H1 (cell line): ENCODE measurements around the gene DGKD. TPM values are rescaled to one million over a fixed set of nuclear protein-coding genes. Genes with fewer than 3 reads are reported as not detected.

ENCODE experiments used
- CTCF ChIA-PET: fragments of 300-600 bp; sonication (Branson Sonifier 250); formaldehyde crosslinking; loops from one replicate; lab custom pipeline; 2021; ENCODE audit not compliant: partially characterized antibody; lab: Charles Lee
- POLR2A ChIA-PET: fragments of 300-600 bp; sonication (Branson Sonifier 250); formaldehyde crosslinking; loops from one replicate; lab custom pipeline; 2021; ENCODE audit warnings: inconsistent platforms; ENCODE audit not compliant: partially characterized antibody; lab: Charles Lee
- DNase-seq, 2 experiments: peaks; one replicate each; pipeline versions ENCODE4 v3.0.0 to v3.0.0-alpha.2; 2010 to 2022; ENCODE audit warnings: low spot score in 2 of 2, low read depth in 1 of 2, mixed read lengths in 1 of 2
- FAIRE-seq: peaks from 2 replicates; lab custom pipeline; 2011; peaks lifted over from hg19 to GRCh38; lab: Jason Lieb, UNC
- H2AFZ ChIP-seq: 2 replicates; pipeline ENCODE4 v1.8.1; 2012; ENCODE audit warnings: low read length, inconsistent platforms
- H2AK5ac ChIP-seq: 2 replicates; pipeline ENCODE4 v1.6.1; 2013; ENCODE audit warnings: low read depth, low read length
- H2BK120ac ChIP-seq: replicated peaks from 2 replicates; pipeline ENCODE3; 2013; ENCODE audit warnings: low read depth, low read length, inconsistent platforms
- H2BK12ac ChIP-seq: 2 replicates; pipeline ENCODE4 v1.6.1; 2013; ENCODE audit warnings: low read depth, low read length
- H2BK15ac ChIP-seq: 2 replicates; pipeline ENCODE4 v1.6.1; 2013; ENCODE audit warnings: low read length
- H2BK20ac ChIP-seq: 2 replicates; pipeline ENCODE4 v1.6.1; 2013; ENCODE audit warnings: low read length
- H2BK5ac ChIP-seq: 2 replicates; pipeline ENCODE4 v1.6.1; 2013; ENCODE audit warnings: low read depth, low read length
- H3K14ac ChIP-seq: 2 replicates; pipeline ENCODE4 v1.6.1; 2013; ENCODE audit warnings: inconsistent platforms; ENCODE audit not compliant: insufficient read length
- H3K18ac ChIP-seq: 2 replicates; pipeline ENCODE4 v1.6.1; 2013; ENCODE audit warnings: low read length; ENCODE audit errors: extremely low read depth
- H3K23ac ChIP-seq: 2 replicates; pipeline ENCODE4 v1.6.1; 2013; ENCODE audit warnings: inconsistent platforms; ENCODE audit not compliant: insufficient read length
- H3K23me2 ChIP-seq: 2 replicates; pipeline ENCODE4 v1.6.1; 2013; ENCODE audit warnings: low read depth, low read length
- H3K27ac ChIP-seq: 2 replicates; pipeline ENCODE4 v1.6.1; 2011; ENCODE audit warnings: low read depth, low read length, inconsistent platforms
- H3K27me3 ChIP-seq, 4 experiments: replicated peaks in 1 of 4; 1 replicate in 1 of 4; 2 replicates in 3 of 4; pipeline versions ENCODE4 v1.6.1 to v1.8.1; 2011 to 2013; ENCODE audit warnings: low read length in 3 of 4, mild to moderate bottlenecking in 3 of 4, inconsistent platforms in 2 of 4, mixed read lengths in 2 of 4, moderate library complexity in 1 of 4; ENCODE audit not compliant: control insufficient read depth in 3 of 4, insufficient read depth in 3 of 4; ENCODE audit errors: extremely low read depth in 1 of 4
- H3K36me3 ChIP-seq, 4 experiments: 2 replicates each; pipeline versions ENCODE4 v1.6.1 to v1.8.1; 2011 to 2013; ENCODE audit warnings: mild to moderate bottlenecking in 4 of 4, low read length in 3 of 4, moderate library complexity in 2 of 4, control low read depth in 1 of 4, inconsistent platforms in 1 of 4; ENCODE audit not compliant: insufficient read depth in 4 of 4, control insufficient read depth in 2 of 4
- H3K4ac ChIP-seq: replicated peaks from 2 replicates; pipeline ENCODE3; 2013; ENCODE audit warnings: low read length, low read depth, mixed read lengths, inconsistent platforms; ENCODE audit not compliant: insufficient read length
- H3K4me1 ChIP-seq, 4 experiments: replicated peaks in 1 of 4; 1 replicate in 1 of 4; 2 replicates in 3 of 4; pipeline versions ENCODE4 v1.6.1 to v1.8.1; 2011 to 2013; ENCODE audit warnings: low read length in 3 of 4, inconsistent platforms in 2 of 4, mixed read lengths in 1 of 4; ENCODE audit not compliant: insufficient read depth in 4 of 4, control insufficient read depth in 3 of 4
- H3K4me2 ChIP-seq, 2 experiments: 2 replicates each; pipeline versions ENCODE4 v1.6.1 to v1.8.1; 2011 to 2013; ENCODE audit warnings: low read depth in 2 of 2, low read length in 2 of 2, control low read depth in 1 of 2, inconsistent platforms in 1 of 2, mild to moderate bottlenecking in 1 of 2; ENCODE audit not compliant: insufficient read depth in 1 of 2
- H3K4me3 ChIP-seq, 4 experiments: fragments of 200-600, 300-600 bp in 1 of 4; sonication (generic), shearing (Covaris generic), sonication (Bioruptor Twin) in 1 of 4; 2 replicates each; pipeline versions ENCODE4 v1.5.1 to v1.8.1; 2011 to 2016; ENCODE audit warnings: low read length in 4 of 4, low read depth in 3 of 4, control low read depth in 2 of 4, inconsistent platforms in 2 of 4, mild to moderate bottlenecking in 2 of 4, mixed read lengths in 1 of 4, moderate library complexity in 1 of 4; ENCODE audit not compliant: insufficient read depth in 2 of 4; ENCODE audit errors: extremely low read depth in 1 of 4
- H3K56ac ChIP-seq: replicated peaks from 2 replicates; pipeline ENCODE3; 2013; ENCODE audit warnings: low read depth, mild to moderate bottlenecking, mixed read lengths, low read length, inconsistent platforms; ENCODE audit not compliant: insufficient read length
- H3K79me1 ChIP-seq: 2 replicates; pipeline ENCODE4 v1.6.1; 2013; ENCODE audit warnings: low read depth, low read length, control low read depth
- H3K79me2 ChIP-seq, 2 experiments: 2 replicates each; pipeline versions ENCODE4 v1.6.1 to v1.8.1; 2012 to 2013; ENCODE audit warnings: low read length in 2 of 2, mild to moderate bottlenecking in 2 of 2, inconsistent platforms in 1 of 2; ENCODE audit not compliant: insufficient read depth in 2 of 2, control insufficient read depth in 1 of 2
- H3K9ac ChIP-seq, 4 experiments: replicated peaks in 1 of 4; 1 replicate in 1 of 4; 2 replicates in 3 of 4; pipeline versions ENCODE4 v1.6.1 to v1.8.1; 2011 to 2013; ENCODE audit warnings: low read depth in 3 of 4, low read length in 3 of 4, control low read depth in 2 of 4, mild to moderate bottlenecking in 2 of 4, moderate library complexity in 2 of 4, inconsistent platforms in 1 of 4; ENCODE audit errors: extremely low read depth in 1 of 4
- H3K9me3 ChIP-seq, 2 experiments: 2 replicates each; pipeline versions ENCODE4 v1.6.1 to v1.8.1; 2012 to 2013; ENCODE audit warnings: mild to moderate bottlenecking in 2 of 2, moderate library complexity in 2 of 2, control low read depth in 1 of 2, inconsistent platforms in 1 of 2, low read depth in 1 of 2, low read length in 1 of 2, mixed read lengths in 1 of 2; ENCODE audit not compliant: insufficient read depth in 2 of 2
- H4K20me1 ChIP-seq, 2 experiments: replicated peaks in 1 of 2; 2 replicates each; pipeline versions ENCODE3 to v1.8.1; 2011 to 2013; ENCODE audit warnings: inconsistent platforms in 2 of 2, low read length in 2 of 2, mild to moderate bottlenecking in 1 of 2; ENCODE audit not compliant: insufficient read depth in 2 of 2, control insufficient read depth in 1 of 2
- H4K5ac ChIP-seq: 2 replicates; pipeline ENCODE4 v1.6.1; 2013; ENCODE audit warnings: low read length, low read depth, mixed read lengths, inconsistent platforms; ENCODE audit not compliant: insufficient read length
- H4K8ac ChIP-seq: 2 replicates; pipeline ENCODE4 v1.8.0; 2013; ENCODE audit warnings: mild to moderate bottlenecking, moderate library complexity, low read length, inconsistent platforms; ENCODE audit not compliant: insufficient read depth; ENCODE audit errors: extremely low read depth
- H4K91ac ChIP-seq: replicated peaks from 2 replicates; pipeline ENCODE3; 2013; ENCODE audit warnings: low read length, mixed read lengths, inconsistent platforms; ENCODE audit not compliant: insufficient read length
- ATF2 ChIP-seq: IDR thresholded peaks from 2 replicates; pipeline ENCODE4 v1.6.1; 2012; ENCODE audit warnings: low read length, inconsistent platforms
- BACH1 ChIP-seq: IDR thresholded peaks from 2 replicates; pipeline ENCODE4 v1.6.1; 2012; ENCODE audit warnings: low read length, improper control_type of control experiment
- CTCF ChIP-seq, 3 experiments: IDR thresholded peaks; 1 replicate in 2 of 3; 2 replicates in 1 of 3; pipeline versions ENCODE4 v1.5.1 to v1.6.1; 2011; ENCODE audit warnings: low read length in 3 of 3, mild to moderate bottlenecking in 3 of 3, inconsistent platforms in 2 of 3, low read depth in 1 of 3, moderate library complexity in 1 of 3; ENCODE audit not compliant: insufficient read depth in 1 of 3; ENCODE audit errors: control extremely low read depth in 1 of 3
- EP300 ChIP-seq, 2 experiments: IDR thresholded peaks; 1 replicate in 1 of 2; 2 replicates in 1 of 2; pipeline ENCODE4 v1.6.1; 2011 to 2012; ENCODE audit warnings: low read depth in 2 of 2, low read length in 2 of 2, mild to moderate bottlenecking in 2 of 2, borderline replicate concordance in 1 of 2, inconsistent platforms in 1 of 2, moderate library complexity in 1 of 2
- JUND ChIP-seq: IDR thresholded peaks from 2 replicates; pipeline ENCODE4 v1.6.1; 2011; ENCODE audit warnings: mild to moderate bottlenecking, improper control_type of control experiment, low read length
- SAP30 ChIP-seq: fragments of 300-600 bp; sonication (generic); IDR thresholded peaks from 2 replicates; pipeline ENCODE4 v1.7.1; 2012; ENCODE audit warnings: low read length, moderate library complexity, mild to moderate bottlenecking, inconsistent platforms; ENCODE audit not compliant: insufficient read depth, insufficient replicate concordance
- SIRT6 ChIP-seq: IDR thresholded peaks from one replicate; pipeline ENCODE4 v1.7.1; 2012; ENCODE audit warnings: low read length, inconsistent platforms
- TAF7 ChIP-seq: optimal IDR thresholded peaks from 2 replicates; pipeline ENCODE3; 2011; ENCODE audit warnings: low read depth, mild to moderate bottlenecking, inconsistent platforms, low read length, moderate library complexity, borderline replicate concordance
- YY1 ChIP-seq: IDR thresholded peaks from 2 replicates; pipeline ENCODE4 v1.6.1; 2011; ENCODE audit warnings: low read depth, mild to moderate bottlenecking, low read length
- WGBS, 2 experiments: shearing (Covaris generic) in 1 of 2; methylation state at CpG; one replicate each; pipeline versions ENCODE4 v1.1.6 to v1.1.7; 2013 to 2015; ENCODE audit warnings: low lambda C conversion rate in 2 of 2, mixed read lengths in 2 of 2, inconsistent platforms in 1 of 2, low coverage in 1 of 2, missing lambda C conversion rate in 1 of 2; ENCODE audit not compliant: insufficient replicate concordance in 2 of 2, insufficient coverage in 1 of 2, insufficient read length in 1 of 2; ENCODE audit errors: extremely low coverage in 1 of 2, missing lambda C conversion rate in 1 of 2; 5-methylcytosine and 5-hydroxymethylcytosine counted together
- polyA plus RNA-seq, 7 experiments: library from polyadenylated mRNA; depleted of rRNA in 3 of 7; stranded (reverse) in 5 of 7; unstranded in 2 of 7; fragments of >200 nt in 5 of 7; fragments of 200-250 nt in 2 of 7; gene quantifications; 1 replicate in 5 of 7; 2 replicates in 1 of 7; 4 replicates in 1 of 7; pipeline versions ENCODE4 v1.2.1 to v1.2.3, GENCODE V29; 2011 to 2013; ENCODE audit warnings: missing spikeins in 2 of 7, mixed read lengths in 2 of 7
- total RNA-seq: library from RNA; stranded (reverse); fragmentation: NEBNext Ultra II Directional; extraction: Animal tissue kit (Norgen Biotek cat#: 25700); gene quantifications from 2 replicates; pipeline ENCODE4 v1.2.1, GENCODE V29; 2021

The DGKD gene
- total and polyA plus RNA-seq, 2 of the 8 experiments (the other 6 are each of a cell fraction or from before 2014, with no cell fraction given) = 7.7 to 30.9 TPM

- no peak overlapping the region for H3K9ac ChIP-seq
- TF ChIP-seq BACH1 (no peak), SAP30 (no peak), ATF2 (no peak), JUND (no peak), YY1 (no peak), SIRT6 (no peak), EP300 (IDR thresholded peaks at IDR 0.05; ENCODE audit: borderline replicate concordance in 1 of 2, low read depth in 2 of 2, low read length in 2 of 2) (no peak), TAF7 (no peak), CTCF (IDR thresholded peaks at IDR 0.05; ENCODE audit: control extremely low read depth in 1 of 3, insufficient read depth in 1 of 3, low read depth in 1 of 3, low read length in 3 of 3) (no peak)
Measured at GRCh38 chr2:233489143-233489542, 134.8 kb downstream of the DGKD start.

More at GRCh38 chr2:233489143-233489542, 134.8 kb downstream of the DGKD start:
- Histone ChIP-seq H3K23ac (no peak overlapping the region), H2AFZ (no peak overlapping the region), H3K14ac (no peak overlapping the region), H3K4me3 (no peak overlapping the region), H2BK120ac (no peak overlapping the region), H3K27me3 (no peaks in the 10 kb centered on the region), H2BK5ac (no peak overlapping the region), H3K18ac (no peak overlapping the region), H3K4me2 (no peak overlapping the region), H4K8ac (peak overlapping the region; percentile 71), H2BK20ac (no peak overlapping the region), H4K20me1 (no peaks in the 10 kb centered on the region), H3K27ac (no peak overlapping the region), H3K79me1 (no peaks in the 10 kb centered on the region), H3K9me3 (no peaks in the 10 kb centered on the region), H3K36me3 (no peaks in the 10 kb centered on the region), H3K56ac (no peak overlapping the region), H3K79me2 (no peaks in the 10 kb centered on the region), H3K4me1 (no peaks in the 10 kb centered on the region), H4K91ac (no peak overlapping the region), H4K5ac (no peak overlapping the region), H2BK12ac (no peak overlapping the region), H2BK15ac (no peak overlapping the region), H3K23me2 (no peaks in the 10 kb centered on the region), H2AK5ac (no peak overlapping the region), H3K4ac (no peak overlapping the region)
- 90% methylated on average over 10 of the region's 10 CpGs; no CpG with 5 or more reads in 1 of the 2 experiments for WGBS, 2 experiments
- FAIRE-seq (no peak), DNase-seq (no peak)
- POLR2A ChIA-PET = no interaction called here
- CTCF ChIA-PET = interaction anchor here (1.0 to 1.5 kb wide), 4 partner anchors 10 to 40 kb away, joined by 3 to 4 read pairs (median 3); no protein-coding TSS in a partner anchor
